Stimulated activated CD8-positive, alpha-beta memory T cell treated with anti-CD3 and anti-CD28 coated beads, Interleukin-2, amount 100 ng/mL, for 1 hour (primary cell): Measurements from ENCODE around the gene RNGTT.

Experiments used
- DNase-seq, 2 donors: peaks; one replicate each; pipeline ENCODE4 v3.0.0-alpha.2; 2020; ENCODE audit warnings: low read depth in 2 of 2

Gene RNGTT

GRCh38 chr6:88562353-88563276 lies 400.8 kb downstream of the RNGTT start:
- no peak for DNase-seq

GRCh38 chr6:88561954-88562315 lies 401.5 kb downstream of the RNGTT start:
- no peak for DNase-seq

GRCh38 chr6:88561034-88561953 lies 402.1 kb downstream of the RNGTT start:
- no peak for DNase-seq
